Left ventricle myocardium inferior (tissue), 1 donor: Measurements from ENCODE around the gene LATS2. TPM values are rescaled to one million over a fixed set of nuclear protein-coding genes. Genes with fewer than 3 reads are reported as not detected.

Experiments
- DNase-seq: peaks from one replicate; pipeline ENCODE4 v3.0.0-alpha.2; 2020
- H3K27ac ChIP-seq: fragments of 200-600 bp; replicated peaks from 2 replicates; pipeline ENCODE4 v1.8.0; 2021
- H3K27me3 ChIP-seq: fragments of 200-600 bp; 2 replicates; pipeline ENCODE4 v1.8.0; 2021; ENCODE audit warnings: low read depth
- H3K36me3 ChIP-seq: fragments of 200-600 bp; 2 replicates; pipeline ENCODE4 v1.8.0; 2021
- H3K4me1 ChIP-seq: fragments of 200-600 bp; 2 replicates; pipeline ENCODE4 v1.8.0; 2021
- H3K4me3 ChIP-seq: fragments of 200-600 bp; 2 replicates; pipeline ENCODE4 v1.8.0; 2021; ENCODE audit warnings: mild to moderate bottlenecking, moderate library complexity
- H3K9me3 ChIP-seq: fragments of 200-600 bp; replicated peaks from 2 replicates; pipeline ENCODE4 v1.8.0; 2021
- intact Hi-C: fragments of 100-400 bp; cut with micrococcal nuclease; formaldehyde crosslinking; loops from one replicate; pipeline ENCODE4 v1.11.0; 2022
- total RNA-seq: library from RNA; stranded (reverse); fragmentation: NEBNext Ultra II Directional; extraction: Animal tissue kit (Norgen Biotek cat#: 25700); gene quantifications from one replicate; pipeline ENCODE4 v1.2.1, GENCODE V29; 2021
- TF ChIP-seq, protein P1 (sequence below): fragments of 200-600 bp; IDR thresholded peaks from 2 replicates; pipeline ENCODE4 v1.8.0; 2021; ENCODE audit warnings: antibody characterized with exemption, mild to moderate bottlenecking, borderline replicate concordance
- donor health status: DM: no; HTN: yes; CAD: no; lungs with severe emphysema.

LATS2 gene
- total RNA-seq, 1 donor from 2014 or later: 20.2 TPM

GRCh38 chr13:21039097-21039800, 22.1 kb downstream of the LATS2 start:
- TF ChIP-seq, protein P1, sequence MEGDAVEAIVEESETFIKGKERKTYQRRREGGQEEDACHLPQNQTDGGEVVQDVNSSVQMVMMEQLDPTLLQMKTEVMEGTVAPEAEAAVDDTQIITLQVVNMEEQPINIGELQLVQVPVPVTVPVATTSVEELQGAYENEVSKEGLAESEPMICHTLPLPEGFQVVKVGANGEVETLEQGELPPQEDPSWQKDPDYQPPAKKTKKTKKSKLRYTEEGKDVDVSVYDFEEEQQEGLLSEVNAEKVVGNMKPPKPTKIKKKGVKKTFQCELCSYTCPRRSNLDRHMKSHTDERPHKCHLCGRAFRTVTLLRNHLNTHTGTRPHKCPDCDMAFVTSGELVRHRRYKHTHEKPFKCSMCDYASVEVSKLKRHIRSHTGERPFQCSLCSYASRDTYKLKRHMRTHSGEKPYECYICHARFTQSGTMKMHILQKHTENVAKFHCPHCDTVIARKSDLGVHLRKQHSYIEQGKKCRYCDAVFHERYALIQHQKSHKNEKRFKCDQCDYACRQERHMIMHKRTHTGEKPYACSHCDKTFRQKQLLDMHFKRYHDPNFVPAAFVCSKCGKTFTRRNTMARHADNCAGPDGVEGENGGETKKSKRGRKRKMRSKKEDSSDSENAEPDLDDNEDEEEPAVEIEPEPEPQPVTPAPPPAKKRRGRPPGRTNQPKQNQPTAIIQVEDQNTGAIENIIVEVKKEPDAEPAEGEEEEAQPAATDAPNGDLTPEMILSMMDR: no peak
- intact Hi-C loops: no loop called here
- Histone ChIP-seq H3K36me3 (peaks cover 6% of the 10 kb centered on the region), H3K27ac (peak overlapping the region; percentile 89), H3K4me1 (peaks cover 97% of the 10 kb centered on the region), H3K9me3 (no peaks in the 10 kb centered on the region), H3K4me3 (no peak overlapping the region), H3K27me3 (no peaks in the 10 kb centered on the region)
- no peak for DNase-seq

GRCh38 chr13:21037656-21038055, 23.7 kb downstream of the LATS2 start:
- TF ChIP-seq, protein P1: no peak
- no peaks in the 10 kb centered on the region for H3K36me3 ChIP-seq
- no peaks in the 10 kb centered on the region for H3K9me3 ChIP-seq
- peaks cover 100% of the 10 kb centered on the region for H3K4me1 ChIP-seq
- no peaks in the 10 kb centered on the region for H3K27me3 ChIP-seq
- no peak overlapping the region for H3K4me3 ChIP-seq
- intact Hi-C loops: no loop called here
- DNase-seq: no peak
- peak overlapping the region; percentile 89 for H3K27ac ChIP-seq

DNA sequence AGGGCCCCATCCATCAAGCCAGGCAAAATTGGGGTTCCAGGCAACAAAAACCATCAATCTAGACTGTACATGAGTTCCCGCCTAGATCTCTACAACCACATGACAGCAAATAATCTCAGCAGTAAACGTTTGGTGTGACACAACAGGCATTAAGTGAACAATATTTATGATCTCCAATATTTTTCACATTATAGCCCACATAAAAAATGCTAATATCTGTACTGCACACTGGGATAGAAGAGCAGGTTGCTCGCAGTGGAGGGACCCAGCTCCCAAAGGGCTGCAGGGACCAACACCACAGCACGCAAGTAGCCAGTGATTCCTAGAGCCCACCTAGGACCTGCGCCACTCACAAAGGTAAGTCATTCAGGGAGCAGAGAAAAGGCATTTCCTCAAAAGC, 25.9 kb downstream of the LATS2 start:
- no peak for DNase-seq
- Histone ChIP-seq H3K27ac (peak overlapping the region; percentile 89), H3K27me3 (no peaks in the 10 kb centered on the region), H3K4me1 (peaks cover 100% of the 10 kb centered on the region), H3K36me3 (no peaks in the 10 kb centered on the region), H3K9me3 (no peaks in the 10 kb centered on the region), H3K4me3 (no peak overlapping the region)
- TF ChIP-seq, protein P1: no peak
- intact Hi-C loops: no loop called here

DNA sequence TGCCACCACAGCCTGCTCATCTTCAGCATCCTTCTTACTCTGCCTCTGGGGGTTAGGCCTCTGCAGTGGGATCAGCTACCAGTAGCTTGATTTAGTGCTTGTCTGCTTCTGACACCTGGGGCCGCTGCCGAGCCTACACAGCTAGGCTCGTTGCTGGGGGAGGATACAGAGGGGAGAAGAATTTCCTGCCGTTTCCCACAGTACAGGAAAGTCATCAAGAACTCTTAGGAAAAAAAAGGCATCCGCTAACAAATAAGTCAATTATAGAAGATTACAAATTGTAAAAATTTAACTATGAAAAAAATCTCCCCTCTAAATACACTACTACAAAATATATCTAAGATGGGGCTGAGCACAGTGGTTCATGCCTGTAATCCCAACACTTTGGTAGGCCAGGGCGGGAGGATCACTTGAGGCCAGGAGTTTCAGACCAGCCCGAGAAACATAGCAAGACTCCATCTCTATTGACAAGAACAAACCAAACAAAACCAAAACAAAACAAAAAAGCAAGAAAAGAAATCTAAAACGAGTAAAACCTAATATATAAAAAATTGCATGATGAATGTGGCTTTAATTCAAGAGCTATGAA, 26.7 kb downstream of the LATS2 start:
- Histone ChIP-seq H3K4me1 (peaks cover 94% of the 10 kb centered on the region), H3K27me3 (no peaks in the 10 kb centered on the region), H3K27ac (peak overlapping the region; percentile 89), H3K4me3 (peak overlapping the region; percentile 43), H3K9me3 (no peaks in the 10 kb centered on the region), H3K36me3 (no peaks in the 10 kb centered on the region)
- TF ChIP-seq, protein P1: peak; percentile 62
- peak; percentile 42 for DNase-seq
- intact Hi-C loops: no loop called here

DNA sequence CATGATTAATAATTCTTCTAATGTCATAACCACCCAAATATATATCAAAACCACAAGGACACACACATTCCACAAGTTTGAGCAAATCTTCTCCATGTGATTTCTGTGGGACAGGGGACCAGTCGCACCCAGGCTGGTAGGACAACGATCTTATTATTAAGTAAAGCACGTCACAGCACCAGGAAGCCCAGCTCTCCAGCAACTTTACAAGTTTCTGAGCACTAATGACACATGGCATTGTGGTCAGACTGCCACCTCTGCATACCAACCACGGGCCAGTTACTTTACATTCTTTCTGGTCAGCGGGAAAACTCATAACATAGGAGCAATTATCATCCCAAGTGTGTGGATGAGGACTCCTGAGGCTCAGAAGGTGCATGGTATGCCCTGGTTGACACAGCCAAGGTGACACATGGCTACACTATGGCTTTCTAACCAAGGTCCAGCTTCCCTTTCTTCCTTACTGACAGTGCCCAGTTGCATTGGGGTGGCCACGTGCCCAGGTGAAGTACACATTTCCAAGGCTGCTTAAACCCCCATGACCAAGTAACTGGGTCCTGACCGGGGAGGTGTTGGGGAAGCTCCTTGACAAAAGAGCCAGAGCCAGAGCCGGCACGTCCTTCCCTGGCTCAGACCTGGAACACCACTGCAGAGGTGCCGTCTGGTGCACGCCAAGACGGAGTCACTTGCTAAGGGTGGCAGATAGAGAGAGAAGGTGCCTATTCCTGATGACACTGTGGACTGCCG, 27.4 kb downstream of the LATS2 start:
- H3K27me3 ChIP-seq: no peaks in the 10 kb centered on the region
- no peaks in the 10 kb centered on the region for H3K9me3 ChIP-seq
- no peak for DNase-seq
- H3K4me3 ChIP-seq: peak overlapping the region; percentile 43
- TF ChIP-seq, protein P1: no peak
- H3K4me1 ChIP-seq: peaks cover 87% of the 10 kb centered on the region
- no peaks in the 10 kb centered on the region for H3K36me3 ChIP-seq
- peak overlapping the region; percentile 89 for H3K27ac ChIP-seq
- intact Hi-C loops: no loop called here
